HG03175 (cell line): ENCODE measurements around the gene CSTPP1.

ENCODE experiments used
- ATAC-seq: cut with Tn5 transposase; IDR thresholded peaks from one replicate; pipeline ENCODE4 v1.9.1; 2021; ENCODE audit warnings: mild to moderate bottlenecking, moderate library complexity; ENCODE audit not compliant: unreplicated experiment

CSTPP1 gene

DNA sequence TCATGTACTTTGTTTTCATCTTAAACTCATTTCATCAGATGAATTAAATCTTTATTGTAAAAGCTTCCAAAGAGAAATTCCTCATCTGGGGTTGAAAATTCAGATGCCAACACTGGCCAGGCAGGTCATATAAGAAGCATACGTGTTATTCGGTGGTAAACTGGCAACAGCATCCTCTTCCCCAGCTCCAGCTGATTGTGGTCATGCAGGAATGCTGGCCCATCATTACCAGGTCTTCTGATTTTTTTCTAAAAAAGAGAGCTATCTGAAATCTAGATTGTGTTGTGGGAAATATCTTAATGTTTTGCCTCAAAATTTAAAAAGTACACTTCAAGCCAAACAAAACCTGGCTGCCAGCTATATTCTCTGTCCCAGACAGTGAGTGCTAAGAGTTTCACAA lies 186.5 kb downstream of the CSTPP1 start:
- no peak for ATAC-seq

DNA sequence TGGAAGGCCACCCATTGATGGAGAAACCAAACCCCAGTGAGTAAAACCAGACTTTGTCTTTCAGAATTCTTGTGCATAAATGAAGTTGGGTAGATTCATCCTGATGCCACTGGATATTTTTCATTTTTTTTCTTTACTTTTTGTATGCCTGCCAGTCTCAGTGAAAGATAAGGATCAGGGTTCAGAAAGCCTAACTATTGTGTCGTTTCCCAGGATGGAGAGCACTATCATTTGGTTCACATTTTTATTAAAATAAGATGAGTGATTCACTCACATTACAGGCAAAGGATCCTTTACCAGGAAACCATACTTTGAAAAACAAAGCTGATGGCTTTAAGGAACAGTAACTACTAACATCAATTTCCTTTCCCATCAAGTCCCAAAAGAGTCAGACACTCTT lies 188.1 kb downstream of the CSTPP1 start:
- no peak for ATAC-seq

DNA sequence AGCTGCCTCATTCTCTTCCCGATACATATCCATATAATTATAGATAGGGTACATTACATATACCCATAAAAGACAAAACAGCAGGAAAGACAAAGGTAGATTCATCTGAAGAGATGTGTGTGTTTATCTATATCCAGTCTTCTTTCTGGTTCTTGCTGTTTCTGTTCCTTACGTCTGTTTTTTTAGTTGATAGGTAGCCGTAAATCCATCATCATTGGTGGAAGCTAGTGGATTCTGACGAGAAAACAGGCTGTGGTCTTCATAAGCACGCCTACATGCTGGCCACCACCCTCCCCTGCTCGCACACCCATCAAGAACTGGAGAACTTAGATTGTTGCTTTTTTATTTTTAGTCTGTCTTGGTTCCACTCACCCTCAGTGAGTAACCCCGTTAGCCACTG lies 188.5 kb downstream of the CSTPP1 start:
- ATAC-seq: no peak

DNA sequence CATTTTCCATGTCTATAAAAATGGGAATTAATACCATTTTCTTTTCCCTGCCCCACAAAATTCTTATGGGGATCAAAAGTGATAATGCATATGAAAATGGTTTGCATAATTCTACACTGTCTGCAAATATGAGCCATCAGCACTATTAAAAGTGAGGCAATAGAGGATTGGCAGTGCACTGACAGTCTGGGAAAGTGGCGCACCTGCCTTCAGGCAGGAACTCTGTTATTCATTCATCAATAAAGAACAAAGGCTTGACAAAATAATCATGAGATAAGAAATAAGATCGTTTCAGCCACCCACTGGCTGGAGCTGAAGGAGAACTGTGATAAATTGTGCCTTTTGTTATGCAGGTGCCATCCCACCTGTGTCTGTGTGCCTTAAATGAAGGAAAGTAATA lies 190.7 kb downstream of the CSTPP1 start:
- no peak for ATAC-seq

DNA sequence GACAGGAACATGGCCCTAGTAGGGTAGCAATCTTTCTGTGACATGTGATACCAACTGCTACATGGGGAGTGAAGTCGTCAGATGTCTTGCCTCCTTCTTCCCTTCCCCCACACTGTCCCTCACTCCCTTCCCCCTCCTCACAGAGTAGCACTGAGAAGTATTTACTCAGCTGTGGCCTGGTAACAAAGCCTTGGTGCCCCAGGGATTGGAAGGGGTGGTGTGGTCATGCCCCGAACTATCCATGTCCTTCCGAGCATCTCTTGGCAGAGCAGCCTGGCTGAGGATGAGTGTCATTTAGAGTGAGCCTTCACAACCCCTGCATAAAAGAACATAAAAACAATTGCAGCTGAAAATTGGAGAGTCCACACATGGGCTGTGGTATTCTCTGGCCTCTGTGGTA lies 194.0 kb downstream of the CSTPP1 start:
- no peak for ATAC-seq

- ATAC-seq: no peak
Observed at GRCh38 chr11:47131136-47131535, 194.6 kb downstream of the CSTPP1 start.

DNA sequence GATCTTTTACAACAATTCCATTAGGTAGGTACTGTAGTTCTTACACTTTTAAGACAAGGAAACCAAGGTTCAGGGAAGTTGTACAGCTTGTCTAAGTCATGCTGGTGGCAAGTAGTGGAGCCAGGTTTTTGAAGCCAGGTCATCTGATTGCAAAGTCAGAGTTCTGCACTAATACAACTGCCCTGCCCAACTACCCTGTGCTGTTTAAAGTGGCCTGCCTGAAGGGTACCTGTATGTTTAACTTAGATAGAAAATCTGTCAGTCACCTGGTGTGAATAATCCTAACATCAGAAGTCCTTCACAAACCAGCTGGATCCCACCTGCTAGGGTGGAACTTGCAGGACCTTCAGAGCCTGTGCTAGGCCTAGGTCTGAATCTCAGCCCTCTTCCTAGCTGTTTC lies 195.9 kb downstream of the CSTPP1 start:
- ATAC-seq: no peak

DNA sequence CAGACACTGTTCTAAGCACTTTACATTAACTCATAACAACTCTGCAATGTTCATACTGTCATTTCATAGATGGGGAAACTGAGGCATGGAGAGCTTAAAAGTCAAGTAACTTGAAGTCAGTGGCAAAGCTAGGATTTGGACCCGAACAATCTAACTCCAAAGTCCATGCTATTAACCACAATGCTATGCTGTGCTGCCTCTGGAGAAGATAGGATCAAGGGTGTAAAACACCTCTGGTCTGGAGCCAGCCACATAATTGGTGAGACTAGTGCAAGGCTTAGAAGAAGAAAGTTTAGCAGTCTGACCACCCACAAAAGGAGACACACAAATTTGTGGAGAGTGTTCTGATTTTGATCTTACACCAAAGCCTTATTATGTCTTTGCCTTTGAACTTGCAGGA lies 196.4 kb downstream of the CSTPP1 start:
- no peak for ATAC-seq

DNA sequence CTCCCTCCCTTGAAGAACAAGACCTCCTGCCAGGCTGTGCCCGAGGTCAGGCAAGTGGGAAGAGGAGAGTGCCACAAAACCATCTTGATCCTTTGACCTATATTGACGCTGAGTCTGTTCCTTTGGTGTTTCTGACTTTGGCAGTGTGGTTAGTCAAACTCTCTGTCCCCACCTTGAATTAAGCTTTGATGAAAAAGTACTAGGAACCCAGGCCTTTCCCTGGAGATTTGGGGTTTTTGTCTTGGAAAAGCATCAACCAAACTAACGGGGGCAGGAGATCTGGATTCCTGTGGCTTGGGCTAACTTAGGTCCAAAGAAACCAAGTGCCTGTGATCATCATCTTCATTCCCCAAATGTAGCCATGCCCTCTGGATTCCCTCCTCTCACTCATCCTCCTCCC lies 199.8 kb downstream of the CSTPP1 start:
- ATAC-seq: no peak

GRCh38 chr11:47136921-47137320 lies 200.4 kb downstream of the CSTPP1 start:
- ATAC-seq: no peak

DNA sequence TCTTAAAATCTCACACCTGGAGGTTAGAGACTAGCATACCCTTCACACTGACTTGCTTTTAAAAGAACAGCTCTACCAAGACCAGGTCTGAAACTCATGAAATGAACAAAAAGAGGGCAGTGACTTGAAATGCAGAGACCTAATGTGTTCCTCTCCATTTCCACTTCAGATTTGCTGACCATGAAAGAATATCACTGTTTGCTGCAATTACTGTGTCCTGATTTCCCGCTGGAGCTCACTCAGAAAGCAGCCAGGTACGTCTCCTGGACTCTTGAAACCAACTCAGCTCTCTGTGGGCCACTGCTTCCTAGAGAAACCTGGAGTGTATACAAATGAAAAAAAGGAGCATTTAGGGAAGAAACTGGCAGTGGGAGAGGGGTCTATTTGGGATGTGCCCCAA lies 200.9 kb downstream of the CSTPP1 start:
- no peak for ATAC-seq

DNA sequence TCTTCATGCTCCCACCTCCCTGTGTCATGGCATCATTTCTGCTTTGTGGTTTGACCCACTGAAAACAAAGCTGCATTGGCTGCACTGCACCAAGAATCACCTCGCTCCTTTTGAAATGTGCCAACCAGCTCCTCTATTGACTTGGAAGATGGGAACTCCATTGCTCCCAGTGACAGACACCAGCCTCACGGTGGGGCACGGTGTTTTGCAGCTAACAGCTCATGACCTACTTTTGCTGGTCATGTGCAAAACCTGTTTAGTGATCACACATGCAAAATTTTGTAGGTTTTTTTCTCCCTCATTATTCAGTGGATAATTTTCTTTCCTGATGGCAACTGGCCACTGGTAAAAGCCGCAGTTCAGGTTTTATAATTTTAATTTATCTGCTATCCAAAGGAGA lies 203.3 kb downstream of the CSTPP1 start:
- no peak for ATAC-seq

DNA sequence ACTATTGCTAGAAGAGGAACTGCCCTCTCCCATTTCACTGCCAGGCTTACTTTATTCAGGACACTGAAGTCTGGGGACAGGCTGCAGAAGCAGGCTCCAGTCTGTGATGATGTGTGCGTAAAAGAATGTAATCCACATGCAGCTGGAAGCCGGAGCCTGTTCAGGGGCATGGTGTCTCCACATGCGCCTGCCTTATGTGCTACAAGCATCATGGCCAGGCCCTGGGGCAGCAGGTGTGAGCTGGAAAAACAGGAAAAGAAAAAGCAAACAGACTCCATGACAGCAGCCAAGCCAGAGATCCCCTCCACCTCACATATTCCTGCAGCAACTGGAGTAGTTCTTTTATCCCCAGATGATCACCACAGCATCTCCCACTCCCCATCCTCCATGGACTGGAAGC lies 206.8 kb downstream of the CSTPP1 start:
- no peak for ATAC-seq

- ATAC-seq: no peak
Observed at GRCh38 chr11:47144541-47144940, 208.0 kb downstream of the CSTPP1 start.

DNA sequence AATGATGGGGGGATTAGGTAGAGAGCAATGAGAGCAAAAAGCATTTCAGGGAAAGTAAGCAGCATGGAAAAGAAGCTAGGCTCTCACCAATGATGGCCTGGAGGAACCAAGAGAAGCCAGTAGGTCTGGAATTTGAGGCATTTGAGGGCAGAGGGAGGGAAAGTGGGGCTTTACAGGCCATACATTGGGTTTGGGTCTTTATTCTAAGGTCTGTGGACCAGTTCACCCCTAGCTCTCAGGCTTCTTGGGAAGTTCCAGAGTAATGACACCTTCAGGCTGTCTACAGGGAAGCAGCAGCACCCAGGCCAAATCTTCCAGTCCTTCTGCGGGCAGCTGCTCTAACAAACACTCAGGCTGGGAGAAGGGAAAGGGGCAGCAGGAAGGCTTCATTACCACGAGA lies 210.7 kb downstream of the CSTPP1 start:
- no peak for ATAC-seq

DNA sequence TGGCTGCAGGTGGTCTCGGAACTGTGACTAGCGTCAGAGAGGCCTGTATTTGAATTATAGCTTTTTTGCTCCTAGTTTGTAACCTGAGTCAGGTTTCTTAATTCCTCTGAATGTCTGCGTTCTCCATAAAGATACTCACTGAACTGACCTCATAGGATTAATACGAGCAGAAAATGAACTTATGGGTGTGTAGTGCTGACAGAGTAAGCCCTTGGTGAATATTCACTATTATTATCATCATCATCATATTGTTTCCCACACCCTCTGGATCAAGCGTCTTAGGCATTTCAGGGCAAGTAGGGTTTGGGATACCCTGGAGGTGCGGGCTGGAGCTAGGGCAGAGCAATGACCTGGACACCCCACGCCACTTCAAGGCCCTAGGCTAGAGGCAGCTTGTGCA lies 211.1 kb downstream of the CSTPP1 start:
- ATAC-seq: no peak

DNA sequence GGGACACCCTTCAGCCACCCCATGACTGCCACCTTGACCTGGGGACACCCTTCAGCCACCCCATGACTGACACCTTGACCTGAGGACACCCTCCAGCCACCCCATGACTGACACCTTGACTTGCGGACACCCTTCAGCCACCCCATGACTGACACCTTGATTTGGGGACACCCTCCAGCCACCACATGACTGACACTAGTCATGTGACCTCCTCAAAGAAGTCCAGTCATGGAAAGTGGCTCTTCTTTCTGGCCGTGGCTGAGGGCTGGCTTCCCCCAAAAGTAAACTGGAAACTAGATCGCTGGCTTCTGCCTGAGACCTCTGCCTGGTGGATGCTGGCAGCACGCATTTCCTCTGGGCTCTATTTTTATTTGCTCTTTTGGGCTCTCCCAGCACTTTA lies 211.7 kb downstream of the CSTPP1 start:
- ATAC-seq: no peak

DNA sequence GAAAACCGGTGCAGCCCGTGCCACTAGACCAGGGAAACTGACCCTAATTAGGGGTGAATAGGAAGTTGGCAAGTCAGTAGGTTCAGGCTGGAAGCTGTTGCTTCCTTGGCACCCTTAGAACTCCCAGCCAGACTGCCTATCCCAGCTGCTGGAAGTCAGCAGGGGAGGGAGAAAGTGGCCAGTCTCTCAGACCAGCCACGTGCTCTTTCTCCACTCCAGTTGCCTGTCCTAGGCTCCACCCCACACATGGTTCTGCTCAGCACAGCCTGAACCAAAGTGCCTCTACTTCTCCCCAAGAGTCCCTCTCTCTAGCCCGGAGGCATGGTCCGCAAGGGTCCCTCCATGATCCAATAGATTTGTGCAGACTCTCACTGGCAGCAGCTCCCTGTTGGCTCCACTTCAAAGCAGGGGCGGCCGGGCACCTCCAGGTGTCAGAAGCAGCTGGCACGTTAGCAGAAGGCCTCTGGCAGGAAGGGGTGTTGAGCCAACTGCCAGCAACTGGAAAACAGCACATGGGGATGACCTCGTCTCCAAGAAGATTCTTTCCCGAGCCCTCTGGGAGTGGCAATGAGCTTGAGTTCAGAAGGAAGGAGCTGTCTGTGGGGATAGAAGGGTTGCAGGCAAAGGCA lies 212.5 kb downstream of the CSTPP1 start:
- ATAC-seq: no peak

GRCh38 chr11:47149782-47150181 lies 213.2 kb downstream of the CSTPP1 start:
- ATAC-seq: no peak

- ATAC-seq: no peak
Observed at GRCh38 chr11:47152126-47152952, 215.8 kb downstream of the CSTPP1 start.

- ATAC-seq: no peak
Observed at GRCh38 chr11:47152953-47153950, 216.7 kb downstream of the CSTPP1 start.
